Stimulated activated CD4-positive, alpha-beta T cell treated with anti-CD3 and anti-CD28 coated beads, Interleukin-12 subunit alpha, Interleukin-12 subunit beta, amount 100 ng/mL, for 4 hours (primary cell): ENCODE data around the gene CORIN.
A peak's percentile ranks its signal among the peaks of the same experiment; 100 is the strongest.
"Not testable (repeated sequence)": the region's sequence is repeated elsewhere in the genome, so short reads cannot be mapped to it uniquely, and the experiment has no call there.

Source experiments
- DNase-seq: peaks from one replicate; pipeline ENCODE4 v3.0.0-alpha.2; 2020

CORIN gene

GRCh38 chr4:47718696-47719095 is 119.2 kb downstream of the CORIN start:
- no peak for DNase-seq

GRCh38 chr4:47717188-47717587 is 120.7 kb downstream of the CORIN start:
- no peak for DNase-seq

- DNase-seq, result no peak
Measured at GRCh38 chr4:47715716-47716416, 122.0 kb downstream of the CORIN start.

GRCh38 chr4:47714269-47714668 is 123.6 kb downstream of the CORIN start:
- DNase-seq, result no peak

GRCh38 chr4:47713129-47713834 is 124.6 kb downstream of the CORIN start:
- no peak for DNase-seq

GRCh38 chr4:47711646-47712045 is 126.2 kb downstream of the CORIN start:
- DNase-seq, result no peak

GRCh38 chr4:47711183-47711582 is 126.7 kb downstream of the CORIN start:
- no peak for DNase-seq

GRCh38 chr4:47706352-47706751 is 131.5 kb downstream of the CORIN start:
- DNase-seq, result not testable (repeated sequence)

GRCh38 chr4:47705326-47705981 is 132.4 kb downstream of the CORIN start:
- no peak for DNase-seq

- DNase-seq, result no peak
Measured at GRCh38 chr4:47704693-47705325, 133.1 kb downstream of the CORIN start.

GRCh38 chr4:47703956-47704355 is 133.9 kb downstream of the CORIN start:
- no peak for DNase-seq

- DNase-seq, result no peak
Measured at GRCh38 chr4:47703008-47703407, 134.9 kb downstream of the CORIN start.

- no peak for DNase-seq
Measured at GRCh38 chr4:47701286-47701685, 136.6 kb downstream of the CORIN start.

- no peak for DNase-seq
Measured at GRCh38 chr4:47698837-47699236, 139.0 kb downstream of the CORIN start.

- DNase-seq, result no peak
Measured at GRCh38 chr4:47696823-47697222, 141.0 kb downstream of the CORIN start.

GRCh38 chr4:47695260-47695659 is 142.6 kb downstream of the CORIN start:
- no peak for DNase-seq

GRCh38 chr4:47694322-47694721 is 143.5 kb downstream of the CORIN start:
- DNase-seq, result no peak

GRCh38 chr4:47692691-47693090 is 145.2 kb downstream of the CORIN start:
- no peak for DNase-seq

- DNase-seq, result not testable (repeated sequence)
Measured at GRCh38 chr4:47691757-47692383, 146.0 kb downstream of the CORIN start.

- DNase-seq, result no peak
Measured at GRCh38 chr4:47690611-47691010, 147.3 kb downstream of the CORIN start.

- DNase-seq, result peak; percentile 54
Measured at GRCh38 chr4:47686294-47686872, 151.5 kb downstream of the CORIN start.

- no peak for DNase-seq
Measured at GRCh38 chr4:47675806-47676205, 162.1 kb downstream of the CORIN start.

GRCh38 chr4:47674144-47674543 is 163.7 kb downstream of the CORIN start:
- no peak for DNase-seq
